AG04450 (cell line): ENCODE measurements around the gene XYLT1. TPM values are rescaled to one million over a fixed set of nuclear protein-coding genes. Genes with fewer than 3 reads are reported as not detected.

Experiments
- CTCF ChIA-PET: fragments of 300-600, 350-600 bp; formaldehyde crosslinking; extraction: SDS; loops from one replicate; lab custom pipeline; 2022; ENCODE audit warnings: antibody characterized with exemption, inconsistent platforms; lab: Charles Lee
- POLR2A ChIA-PET: fragments of 350-600 bp; formaldehyde crosslinking; extraction: SDS; loops from one replicate; lab custom pipeline; 2021; ENCODE audit warnings: antibody characterized with exemption, inconsistent platforms; lab: Yijun Ruan, JAX
- DNase-seq: peaks from one replicate; pipeline ENCODE4 v3.0.0-alpha.2; 2011; ENCODE audit warnings: low read depth, low spot score
- H3K27ac ChIP-seq: one replicate; pipeline ENCODE4 v1.5.1; 2012; ENCODE audit warnings: low read depth, low read length, control low read depth
- H3K27me3 ChIP-seq: one replicate; pipeline ENCODE4 v1.6.0; 2012; ENCODE audit warnings: low read length; ENCODE audit not compliant: control insufficient read depth, insufficient read depth
- H3K4me3 ChIP-seq: 2 replicates; pipeline ENCODE4 v1.5.1; 2011; ENCODE audit warnings: mild to moderate bottlenecking, low read depth, low read length, control low read depth
- H3K9me3 ChIP-seq: 2 replicates; pipeline ENCODE4 v1.5.1; 2012; ENCODE audit warnings: low read length; ENCODE audit not compliant: control insufficient read depth, insufficient read depth
- CTCF ChIP-seq: IDR thresholded peaks from 2 replicates; pipeline ENCODE4 v1.5.1; 2011; ENCODE audit warnings: low read depth, low read length, control low read depth, inconsistent platforms
- polyA plus RNA-seq: library from polyadenylated mRNA; depleted of rRNA; stranded (reverse); fragments of >200 nt; gene quantifications from 2 replicates; pipeline ENCODE4 v1.2.3, GENCODE V29; 2011

XYLT1 gene
- polyA plus RNA-seq, 1 experiment: 6.7 TPM

- no peaks in the 10 kb centered on the region for H3K27me3 ChIP-seq
- TF ChIP-seq CTCF: no peak
- DNase-seq: no peak
- POLR2A ChIA-PET: no interaction called here
- CTCF ChIA-PET: interaction anchor here (0.6 to 0.9 kb wide), 2 partner anchors 12 to 13 kb away, joined by 3 to 6 read pairs; no protein-coding TSS in a partner anchor
- H3K9me3 ChIP-seq: no peaks in the 10 kb centered on the region
- no peak overlapping the region for H3K27ac ChIP-seq
- H3K4me3 ChIP-seq: no peak overlapping the region
These were observed 141.8 kb downstream of the XYLT1 start for GRCh38 chr16:17328932-17329331.

- TF ChIP-seq CTCF: no peak
- ChIA-PET POLR2A (no interaction called here), CTCF (interaction anchor here (0.9 kb wide), 1 partner anchor 12 kb away, joined by 3 read pairs; no protein-coding TSS in a partner anchor)
- H3K9me3 ChIP-seq: no peaks in the 10 kb centered on the region
- no peak overlapping the region for H3K27ac ChIP-seq
- no peak for DNase-seq
- H3K4me3 ChIP-seq: no peak overlapping the region
- no peaks in the 10 kb centered on the region for H3K27me3 ChIP-seq
These were observed 143.0 kb downstream of the XYLT1 start for GRCh38 chr16:17327664-17328335.

- no peaks in the 10 kb centered on the region for H3K9me3 ChIP-seq
These were observed 145.2 kb downstream of the XYLT1 start for GRCh38 chr16:17325476-17326143.

GRCh38 chr16:17324451-17324850, 146.3 kb downstream of the XYLT1 start:
- H3K27me3 ChIP-seq: no peaks in the 10 kb centered on the region
- no peak for TF ChIP-seq CTCF
- ChIA-PET POLR2A (no interaction called here), CTCF (no interaction called here)
- no peaks in the 10 kb centered on the region for H3K9me3 ChIP-seq
- no peak overlapping the region for H3K4me3 ChIP-seq
- H3K27ac ChIP-seq: no peak overlapping the region
- no peak for DNase-seq

More at GRCh38 chr16:17325476-17326143, 145.2 kb downstream of the XYLT1 start:
- no peak overlapping the region for H3K4me3 ChIP-seq
- CTCF ChIA-PET: no interaction called here
- H3K27me3 ChIP-seq: no peaks in the 10 kb centered on the region
- no peak overlapping the region for H3K27ac ChIP-seq
- no peak for TF ChIP-seq CTCF
- POLR2A ChIA-PET: no interaction called here
- no peak for DNase-seq

- Histone ChIP-seq H3K27me3 (no peaks in the 10 kb centered on the region), H3K27ac (no peak overlapping the region), H3K9me3 (no peaks in the 10 kb centered on the region), H3K4me3 (no peak overlapping the region)
- ChIA-PET CTCF (interaction anchor here (0.6 kb wide), 1 partner anchor 188 kb away, joined by 3 read pairs; no protein-coding TSS in a partner anchor), POLR2A (no interaction called here)
- no peak for DNase-seq
- TF ChIP-seq CTCF: no peak
These were observed 147.6 kb downstream of the XYLT1 start for GRCh38 chr16:17323171-17323570.
